Transverse colon (tissue), 4 donors: ENCODE results near the gene ACSM4.

Source experiments
- POLR2A ChIP-seq: fragments of 450-650 bp; IDR thresholded peaks from one replicate; pipeline ENCODE4 v1.6.1; 2016; ENCODE audit warnings: antibody characterized with exemption, mild to moderate bottlenecking, moderate library complexity
- POLR2AphosphoS5 ChIP-seq, 3 donors: sonication (generic); formaldehyde crosslinking; IDR thresholded peaks; one replicate each; pipeline ENCODE4 v1.6.1; 2016; ENCODE audit warnings: antibody characterized with exemption in 3 of 3
- TF ChIP-seq, protein P1 (sequence below), 5 experiments: fragments of 200-600 bp in 3 of 5; fragments of 450-650 bp in 2 of 5; sonication (generic) in 3 of 5; IDR thresholded peaks; 1 replicate in 2 of 5; 2 replicates in 3 of 5; pipeline ENCODE4 v1.5.1; 2016 to 2017; ENCODE audit warnings: antibody characterized with exemption in 5 of 5, inconsistent platforms in 3 of 5, mild to moderate bottlenecking in 2 of 5, moderate library complexity in 1 of 5

DNA sequence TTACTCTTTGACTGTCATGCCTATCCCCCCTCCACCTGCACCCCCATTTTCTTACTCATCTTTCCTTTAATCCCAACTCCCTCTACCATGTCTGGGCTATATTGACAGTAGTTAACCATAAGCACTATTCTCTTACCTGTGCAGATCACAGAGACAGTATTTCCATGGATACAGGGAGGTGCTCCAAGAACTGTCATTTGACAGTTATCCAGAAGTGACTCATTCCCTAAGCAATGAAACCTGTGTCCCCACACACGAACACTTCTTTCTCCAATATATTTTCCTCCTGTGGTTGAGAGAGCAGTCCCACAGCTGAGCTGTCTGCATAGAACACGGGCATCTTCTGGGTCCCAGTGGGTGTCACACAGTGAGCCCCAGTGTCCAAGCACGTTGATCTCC lies 71.3 kb downstream of the ACSM4 start:
- TF ChIP-seq POLR2AphosphoS5 (IDR thresholded peaks at IDR 0.05), result no peak
- no peak for TF ChIP-seq POLR2A
- TF ChIP-seq, protein P1, sequence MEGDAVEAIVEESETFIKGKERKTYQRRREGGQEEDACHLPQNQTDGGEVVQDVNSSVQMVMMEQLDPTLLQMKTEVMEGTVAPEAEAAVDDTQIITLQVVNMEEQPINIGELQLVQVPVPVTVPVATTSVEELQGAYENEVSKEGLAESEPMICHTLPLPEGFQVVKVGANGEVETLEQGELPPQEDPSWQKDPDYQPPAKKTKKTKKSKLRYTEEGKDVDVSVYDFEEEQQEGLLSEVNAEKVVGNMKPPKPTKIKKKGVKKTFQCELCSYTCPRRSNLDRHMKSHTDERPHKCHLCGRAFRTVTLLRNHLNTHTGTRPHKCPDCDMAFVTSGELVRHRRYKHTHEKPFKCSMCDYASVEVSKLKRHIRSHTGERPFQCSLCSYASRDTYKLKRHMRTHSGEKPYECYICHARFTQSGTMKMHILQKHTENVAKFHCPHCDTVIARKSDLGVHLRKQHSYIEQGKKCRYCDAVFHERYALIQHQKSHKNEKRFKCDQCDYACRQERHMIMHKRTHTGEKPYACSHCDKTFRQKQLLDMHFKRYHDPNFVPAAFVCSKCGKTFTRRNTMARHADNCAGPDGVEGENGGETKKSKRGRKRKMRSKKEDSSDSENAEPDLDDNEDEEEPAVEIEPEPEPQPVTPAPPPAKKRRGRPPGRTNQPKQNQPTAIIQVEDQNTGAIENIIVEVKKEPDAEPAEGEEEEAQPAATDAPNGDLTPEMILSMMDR (IDR thresholded peaks at IDR 0.05), result no peak
